ENCODE data around the gene SLAIN1. TPM values are rescaled to one million over a fixed set of nuclear protein-coding genes. Genes with fewer than 3 reads are reported as not detected.

SLAIN1 gene
- total and polyA plus RNA-seq, 2 of the 8 experiments (the other 6 are each of a cell fraction or from before 2014, with no cell fraction given), result 35.0 to 37.7 TPM

- CTCF ChIA-PET (ENCODE audit: partially characterized antibody), result interaction anchor here (2.1 kb wide), 1 partner anchor 132 kb away, joined by 6 read pairs; no protein-coding TSS in a partner anchor
- Histone ChIP-seq H3K18ac (ENCODE audit: extremely low read depth, low read length) (no peak overlapping the region), H3K4me3 (ENCODE audit: extremely low read depth in 1 of 4, insufficient read depth in 2 of 4, low read depth in 3 of 4, low read length in 4 of 4) (no peak overlapping the region), H2AFZ (ENCODE audit: low read length) (no peak overlapping the region), H3K36me3 (ENCODE audit: control insufficient read depth in 2 of 4, insufficient read depth in 4 of 4, low read length in 3 of 4) (peaks cover 0 to 38% (median 7%) of the 10 kb centered on the region in 4 experiments; a peak in 3 of 8 replicates), H3K56ac (replicated peaks; ENCODE audit: insufficient read length, low read depth, low read length) (no peak overlapping the region), H4K5ac (ENCODE audit: insufficient read length, low read depth, low read length) (no peak overlapping the region), H3K23ac (ENCODE audit: insufficient read length) (no peak overlapping the region), H3K27me3 (replicated peaks in 1 of 4; ENCODE audit: control insufficient read depth in 3 of 4, extremely low read depth in 1 of 4, insufficient read depth in 3 of 4, low read length in 3 of 4) (no peaks in the 10 kb centered on the region), H3K9ac (replicated peaks in 1 of 4; ENCODE audit: extremely low read depth in 1 of 4, low read depth in 3 of 4, low read length in 3 of 4) (no peak overlapping the region), H3K4ac (replicated peaks; ENCODE audit: insufficient read length, low read depth, low read length) (no peak overlapping the region), H3K27ac (ENCODE audit: low read depth, low read length) (no peak overlapping the region), H2BK120ac (replicated peaks; ENCODE audit: low read depth, low read length) (no peak overlapping the region), H3K9me3 (ENCODE audit: insufficient read depth in 2 of 2, low read depth in 1 of 2, low read length in 1 of 2) (no peaks in the 10 kb centered on the region), H4K8ac (ENCODE audit: extremely low read depth, insufficient read depth, low read length) (no peak overlapping the region), H3K79me2 (ENCODE audit: control insufficient read depth in 1 of 2, insufficient read depth in 2 of 2, low read length in 2 of 2) (peaks cover 0 to 33% of the 10 kb centered on the region in 2 experiments; a peak in 2 of 4 replicates), H3K79me1 (ENCODE audit: low read depth, low read length) (peaks cover 6% of the 10 kb centered on the region), H2BK5ac (ENCODE audit: low read depth, low read length) (no peak overlapping the region), H2BK15ac (ENCODE audit: low read length) (no peak overlapping the region), H2BK12ac (ENCODE audit: low read depth, low read length) (no peak overlapping the region), H3K23me2 (ENCODE audit: low read depth, low read length) (no peaks in the 10 kb centered on the region), H2BK20ac (ENCODE audit: low read length) (no peak overlapping the region), H4K91ac (replicated peaks; ENCODE audit: insufficient read length, low read length) (no peak overlapping the region), H3K14ac (ENCODE audit: insufficient read length) (no peak overlapping the region), H3K4me1 (replicated peaks in 1 of 4; ENCODE audit: control insufficient read depth in 3 of 4, insufficient read depth in 4 of 4, low read length in 3 of 4) (peaks cover 0 to 6% (median 3%) of the 10 kb centered on the region in 4 experiments; a peak in 2 of 7 replicates), H3K4me2 (ENCODE audit: insufficient read depth in 1 of 2, low read depth in 2 of 2, low read length in 2 of 2) (no peak overlapping the region), H2AK5ac (ENCODE audit: low read depth, low read length) (no peak overlapping the region), H4K20me1 (replicated peaks in 1 of 2; ENCODE audit: control insufficient read depth in 1 of 2, insufficient read depth in 2 of 2, low read length in 2 of 2) (peaks cover 3% of the 10 kb centered on the region in 2 experiments)
- WGBS, 2 experiments (ENCODE audit: extremely low coverage in 1 of 2, insufficient coverage in 1 of 2, insufficient read length in 1 of 2, insufficient replicate concordance in 2 of 2, low coverage in 1 of 2, low lambda C conversion rate in 2 of 2, missing lambda C conversion rate in 1 of 2), result 86% methylated on average over 1 of the region's 1 CpG; no CpG with 5 or more reads in 1 of the 2 experiments
- POLR2A ChIA-PET (ENCODE audit: partially characterized antibody), result no interaction called here
- no peak for FAIRE-seq
- DNase-seq (ENCODE audit: low read depth in 1 of 2, low spot score in 2 of 2), result no peak
- TF ChIP-seq, protein P1, sequence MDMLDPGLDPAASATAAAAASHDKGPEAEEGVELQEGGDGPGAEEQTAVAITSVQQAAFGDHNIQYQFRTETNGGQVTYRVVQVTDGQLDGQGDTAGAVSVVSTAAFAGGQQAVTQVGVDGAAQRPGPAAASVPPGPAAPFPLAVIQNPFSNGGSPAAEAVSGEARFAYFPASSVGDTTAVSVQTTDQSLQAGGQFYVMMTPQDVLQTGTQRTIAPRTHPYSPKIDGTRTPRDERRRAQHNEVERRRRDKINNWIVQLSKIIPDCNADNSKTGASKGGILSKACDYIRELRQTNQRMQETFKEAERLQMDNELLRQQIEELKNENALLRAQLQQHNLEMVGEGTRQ (IDR thresholded peaks at IDR 0.05; ENCODE audit: low read length), result no peak
- TF ChIP-seq, protein P2, sequence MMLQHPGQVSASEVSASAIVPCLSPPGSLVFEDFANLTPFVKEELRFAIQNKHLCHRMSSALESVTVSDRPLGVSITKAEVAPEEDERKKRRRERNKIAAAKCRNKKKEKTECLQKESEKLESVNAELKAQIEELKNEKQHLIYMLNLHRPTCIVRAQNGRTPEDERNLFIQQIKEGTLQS (IDR thresholded peaks at IDR 0.05; ENCODE audit: insufficient read depth, low read depth, low read length), result no peak
- TF ChIP-seq PHF8 (conservative IDR thresholded peaks at IDR 0.05; ENCODE audit: low read depth, low read length), result no peak
- no peak for TF ChIP-seq TAF1 (IDR thresholded peaks at IDR 0.05; ENCODE audit: low read depth, low read length)
- TF ChIP-seq SRF (IDR thresholded peaks at IDR 0.05; ENCODE audit: low read depth, low read length), result no peak
- TF ChIP-seq EGR1 (IDR thresholded peaks at IDR 0.05; ENCODE audit: borderline replicate concordance, low read depth, low read length), result no peak
- no peak for TF ChIP-seq SAP30 (IDR thresholded peaks at IDR 0.05; ENCODE audit: insufficient read depth, insufficient replicate concordance, low read length)
- TF ChIP-seq RXRA (IDR thresholded peaks at IDR 0.05; ENCODE audit: insufficient read depth, low read depth, low read length), result no peak
- TF ChIP-seq EZH2 (IDR thresholded peaks at IDR 0.05; ENCODE audit: low read depth, low read length, severe bottlenecking), result no peak
- no peak for TF ChIP-seq NANOG (IDR thresholded peaks at IDR 0.05; ENCODE audit: insufficient read depth, low read depth, low read length, poor library complexity, severe bottlenecking)
- no peak for TF ChIP-seq RFX5 (IDR thresholded peaks at IDR 0.05; ENCODE audit: borderline replicate concordance, low read depth, low read length)
These were observed 27.6 kb downstream of the SLAIN1 start for GRCh38 chr13:77725071-77725470.

Data from H1 (cell line).